HG02973 (cell line): ENCODE measurements around the gene ZNF98.

Source experiments
- ATAC-seq: cut with Tn5 transposase; IDR thresholded peaks from one replicate; pipeline ENCODE4 v1.9.1; 2021; ENCODE audit warnings: moderate library complexity; ENCODE audit not compliant: unreplicated experiment

Gene ZNF98

DNA sequence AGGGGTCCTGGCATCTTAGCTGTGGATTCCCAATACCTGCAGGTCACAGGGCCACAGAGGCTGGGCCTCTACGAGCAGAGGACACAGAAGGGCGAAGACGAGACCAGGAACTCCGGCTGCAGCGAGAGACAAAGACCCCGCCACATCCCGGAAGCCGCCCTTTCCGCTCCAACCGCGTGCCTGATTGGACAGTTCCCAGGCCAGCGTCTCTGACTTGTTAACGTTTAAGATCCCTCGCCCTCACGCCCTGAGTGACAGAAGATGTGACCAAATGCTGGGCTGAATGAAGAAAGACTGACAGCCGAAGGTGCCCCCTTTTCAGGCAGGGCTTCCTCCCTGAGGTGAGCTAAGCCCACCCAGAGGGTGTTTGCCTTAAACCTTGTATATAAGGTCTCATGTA lies at the start of gene ZNF98:
TSS of gene ZNF98 (minus strand) at position 136 of the 400 bp plus-strand sequence. CDS start at position 14, 122 bp downstream.
- ATAC-seq = no peak

- no peak for ATAC-seq
Measured at GRCh38 chr19:22446605-22447004, 24.5 kb upstream of the ZNF98 start.

- no peak for ATAC-seq
Measured at GRCh38 chr19:22438011-22438410, 15.9 kb upstream of the ZNF98 start.

DNA sequence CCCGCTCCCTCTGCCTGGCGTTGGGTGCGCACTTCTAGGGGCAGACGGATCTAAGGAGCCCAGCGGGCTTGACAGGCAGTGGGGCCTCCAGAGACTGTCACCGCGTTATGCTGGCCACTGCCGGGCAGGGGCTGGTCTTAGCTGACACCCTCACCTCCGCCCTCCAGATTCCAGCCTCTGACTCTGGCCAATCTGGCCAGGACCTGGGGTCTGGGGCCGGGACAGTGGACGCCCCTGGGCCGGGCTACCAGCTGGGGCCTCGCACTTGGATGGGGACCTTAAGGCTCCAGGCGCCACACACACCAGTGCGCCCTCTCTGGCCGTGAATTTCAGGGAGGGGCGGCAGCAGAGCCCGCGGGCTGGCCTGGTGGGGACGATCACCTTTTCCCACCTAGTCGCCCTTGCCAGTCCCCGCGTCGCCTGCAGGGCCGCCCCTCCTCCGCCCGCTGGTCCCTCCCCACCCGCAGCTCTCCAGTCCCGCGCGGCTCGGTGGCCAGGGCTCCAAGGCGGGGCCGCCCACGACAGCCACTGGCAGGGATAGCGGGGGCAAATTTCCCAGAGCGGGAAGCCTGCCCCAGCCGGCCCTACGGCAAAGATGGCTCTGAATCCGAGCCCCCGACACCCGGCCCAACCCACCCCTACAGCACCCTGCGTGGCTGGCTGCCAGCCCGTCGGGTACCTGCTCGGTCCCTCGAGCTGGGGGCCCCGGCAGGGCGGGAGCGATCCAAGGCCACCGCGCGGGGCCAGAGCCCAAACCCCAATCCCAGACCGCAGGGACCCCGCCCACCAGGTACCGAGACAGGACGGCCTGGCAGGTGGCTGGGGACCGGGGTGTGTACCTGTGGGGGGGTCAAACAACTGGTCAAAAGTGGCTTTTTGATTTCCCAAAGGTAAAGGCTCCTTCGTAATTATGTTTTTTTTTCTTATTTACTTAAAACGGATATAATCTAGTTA lies 6.1 kb upstream of the ZNF98 start:
- no peak for ATAC-seq

DNA sequence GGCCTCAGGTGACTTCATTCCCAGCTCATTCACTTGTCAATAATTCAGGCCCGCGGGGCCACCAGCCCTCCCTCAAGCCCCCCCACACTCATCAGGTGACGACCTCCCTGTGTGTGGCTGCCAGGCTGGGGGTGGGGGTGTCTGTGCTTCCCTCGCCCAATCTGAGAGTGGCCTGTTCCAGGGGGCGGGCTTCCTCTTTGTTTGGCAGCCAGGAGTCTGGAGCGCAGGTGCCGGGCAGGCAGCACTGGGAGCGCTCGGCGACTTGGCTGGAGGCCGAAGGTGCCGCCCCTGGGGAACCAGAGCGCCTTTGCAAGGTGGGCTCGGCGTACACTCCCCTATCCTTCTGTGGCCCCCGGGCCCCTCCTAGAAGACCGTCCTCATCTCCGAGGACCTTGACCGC lies 5.4 kb upstream of the ZNF98 start:
- ATAC-seq = no peak

- ATAC-seq = no peak
Measured at GRCh38 chr19:22426901-22427300, 4.8 kb upstream of the ZNF98 start.

DNA sequence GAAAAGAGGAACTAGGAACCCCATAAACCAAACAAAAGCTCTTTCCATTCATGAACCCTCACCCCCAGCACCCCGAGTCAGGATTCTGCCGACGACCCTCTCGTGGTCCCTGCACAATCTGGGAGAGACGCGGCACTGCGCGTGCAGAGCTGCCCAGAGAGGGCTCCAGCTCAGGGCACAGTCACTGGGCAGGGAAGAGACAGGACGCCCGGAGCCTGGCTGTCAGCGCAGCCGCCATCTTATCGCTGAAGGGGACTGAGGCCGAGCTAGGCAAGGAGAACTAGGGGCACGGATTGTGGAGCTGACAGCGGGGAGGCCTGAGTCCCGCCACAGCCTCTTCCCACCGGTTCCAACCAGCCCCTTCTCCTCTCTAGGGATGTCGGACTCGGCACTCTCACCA lies 349 bp downstream of the ZNF98 start:
- no peak for ATAC-seq

GRCh38 chr19:22354665-22355064 lies 67.5 kb downstream of the ZNF98 start:
- ATAC-seq = no peak
